HG03432 (cell line): ENCODE measurements around the gene CRACR2A.

Source experiments
- ATAC-seq: cut with Tn5 transposase; IDR thresholded peaks from one replicate; pipeline ENCODE4 v1.9.1; 2021; ENCODE audit warnings: mild to moderate bottlenecking, moderate library complexity; ENCODE audit not compliant: unreplicated experiment

The CRACR2A gene

GRCh38 chr12:3658327-3659163 is 94.4 kb downstream of the CRACR2A start:
- ATAC-seq = no peak

- ATAC-seq = no peak
These were observed 95.8 kb downstream of the CRACR2A start for GRCh38 chr12:3656946-3657622.

DNA sequence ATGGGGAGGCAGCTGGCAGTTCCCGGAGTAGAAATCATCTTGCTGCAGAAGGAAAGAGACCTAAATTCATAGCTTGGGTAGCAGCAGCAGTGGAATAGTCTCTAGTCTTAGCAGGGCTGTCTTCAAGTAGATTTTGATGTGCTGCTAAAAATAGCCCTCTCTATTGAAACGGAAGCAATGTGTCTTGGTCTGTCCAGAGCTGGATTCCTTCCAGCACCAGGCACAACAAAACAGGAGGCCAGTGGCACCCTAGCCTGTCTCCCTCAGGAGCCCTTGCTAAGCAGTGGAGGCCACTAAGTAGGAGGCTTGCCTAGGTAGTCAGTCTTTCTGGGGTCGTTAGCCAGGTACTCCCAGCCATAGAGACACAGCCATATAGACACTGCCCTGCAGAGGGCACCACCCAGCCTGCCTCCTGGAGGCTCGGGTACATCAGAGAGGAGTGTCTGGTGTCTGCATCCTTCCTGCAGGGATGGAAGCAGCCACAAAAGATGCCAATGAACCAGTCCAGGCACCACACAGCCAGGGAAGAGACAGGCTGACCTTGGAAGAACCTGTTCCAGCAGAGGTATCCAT is 97.5 kb downstream of the CRACR2A start:
- ATAC-seq = no peak

DNA sequence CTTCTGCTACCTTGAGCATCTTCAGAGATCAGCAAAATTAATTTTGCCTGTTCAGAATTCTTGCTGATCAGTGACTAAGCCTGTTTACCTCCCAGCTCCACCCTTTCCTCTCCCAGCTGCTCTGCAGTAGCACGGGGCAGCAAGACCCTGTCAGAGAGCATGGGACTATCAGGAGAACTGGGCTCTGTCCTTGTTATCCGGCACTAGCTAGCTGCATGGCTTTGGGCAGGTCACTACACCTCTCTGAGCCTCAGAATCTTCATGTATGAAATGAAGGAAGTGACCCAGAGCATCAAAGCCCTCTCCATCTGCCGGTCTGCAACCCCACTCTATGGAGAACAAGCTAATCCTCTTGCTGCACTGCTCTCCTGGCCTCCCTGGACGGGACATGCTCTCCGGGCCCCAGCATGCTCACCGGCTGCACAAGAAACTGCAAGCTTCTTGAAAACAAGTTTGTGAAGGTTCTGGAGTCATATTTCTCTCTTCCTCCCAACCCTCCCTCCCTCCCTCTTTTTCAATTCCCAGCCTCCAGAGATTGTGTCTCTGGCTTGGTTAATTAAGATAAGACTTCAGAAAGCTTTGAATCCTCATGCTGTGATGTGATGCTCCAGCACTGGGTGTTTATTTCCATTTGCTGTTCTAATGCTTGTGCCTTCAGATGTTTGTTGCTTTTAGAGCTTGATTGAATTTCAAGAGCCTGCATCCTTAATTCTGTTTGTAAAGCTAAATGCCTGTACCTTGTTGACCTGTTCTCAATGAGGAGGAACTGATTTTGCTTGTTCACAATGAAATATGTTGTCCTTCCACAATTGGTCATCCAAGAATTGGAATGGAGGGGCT is 101.1 kb downstream of the CRACR2A start:
- ATAC-seq = no peak

GRCh38 chr12:3647504-3647903 is 105.4 kb downstream of the CRACR2A start:
- no peak for ATAC-seq

GRCh38 chr12:3646561-3647241 is 106.2 kb downstream of the CRACR2A start:
- no peak for ATAC-seq

DNA sequence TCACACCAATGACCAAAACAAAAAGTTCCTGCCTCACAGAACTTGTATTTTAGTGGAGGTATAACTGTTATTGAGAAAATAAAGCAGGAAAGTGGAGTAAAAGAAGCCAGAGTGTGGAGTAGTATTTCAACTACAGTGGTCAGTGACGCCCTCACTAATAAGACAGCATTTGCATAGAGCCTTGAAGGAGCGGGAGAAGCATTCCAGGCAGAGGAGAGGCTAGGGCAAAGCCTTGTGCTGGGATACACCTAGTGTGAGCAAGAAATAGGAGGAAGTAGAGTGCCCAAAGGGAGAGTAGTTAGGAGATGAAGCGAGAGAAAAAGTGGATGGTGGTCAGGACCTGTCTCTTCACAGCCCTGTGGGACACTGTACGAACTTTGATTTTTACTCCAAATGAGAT is 107.8 kb downstream of the CRACR2A start:
- no peak for ATAC-seq

DNA sequence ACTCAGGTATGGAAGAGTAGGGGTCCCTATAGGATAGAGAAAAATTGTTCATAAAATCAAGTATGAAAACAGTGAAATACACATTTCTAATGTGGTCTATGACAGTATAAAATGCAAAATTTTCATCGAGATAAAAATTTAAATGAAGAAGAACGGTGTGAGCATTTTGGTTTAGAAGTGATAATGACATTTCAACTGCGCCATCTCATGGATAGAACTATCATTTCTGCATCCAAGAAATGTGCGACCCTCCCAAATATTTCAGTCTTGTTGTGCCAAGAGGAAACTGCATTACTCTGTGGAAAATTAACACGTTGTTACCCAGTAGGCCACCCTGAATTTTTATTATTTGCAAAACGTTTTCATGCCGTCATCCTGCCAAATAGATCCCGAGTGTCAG is 108.8 kb downstream of the CRACR2A start:
- no peak for ATAC-seq

DNA sequence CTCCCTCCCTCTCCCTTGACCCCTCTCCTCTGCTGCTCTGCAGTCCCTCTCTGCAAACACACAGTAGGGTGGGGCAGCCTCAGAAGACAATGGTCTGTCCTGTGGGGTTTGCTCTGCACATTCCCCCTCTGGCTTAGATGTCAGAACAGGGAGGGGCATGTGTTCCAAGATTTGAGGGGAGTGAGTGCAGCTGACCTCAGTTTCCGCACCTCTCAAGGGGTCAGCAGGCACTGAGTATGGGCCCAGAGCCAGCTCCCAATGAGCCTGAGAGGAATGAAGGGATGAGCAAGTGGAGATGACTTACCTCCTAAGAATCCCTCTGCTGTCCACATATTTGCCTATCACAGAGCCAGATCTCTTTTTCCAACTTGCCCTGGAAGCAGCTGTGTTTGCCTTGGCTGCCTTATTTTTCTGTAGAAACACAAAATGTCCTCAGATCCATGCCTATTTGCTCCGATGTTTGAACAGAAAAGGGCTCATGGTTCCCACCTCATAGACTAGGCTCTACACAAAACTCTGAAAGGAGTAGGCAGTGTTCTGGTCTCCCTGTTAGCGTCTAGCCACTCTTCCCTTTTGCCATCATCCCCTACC is 111.4 kb downstream of the CRACR2A start:
- ATAC-seq = no peak

DNA sequence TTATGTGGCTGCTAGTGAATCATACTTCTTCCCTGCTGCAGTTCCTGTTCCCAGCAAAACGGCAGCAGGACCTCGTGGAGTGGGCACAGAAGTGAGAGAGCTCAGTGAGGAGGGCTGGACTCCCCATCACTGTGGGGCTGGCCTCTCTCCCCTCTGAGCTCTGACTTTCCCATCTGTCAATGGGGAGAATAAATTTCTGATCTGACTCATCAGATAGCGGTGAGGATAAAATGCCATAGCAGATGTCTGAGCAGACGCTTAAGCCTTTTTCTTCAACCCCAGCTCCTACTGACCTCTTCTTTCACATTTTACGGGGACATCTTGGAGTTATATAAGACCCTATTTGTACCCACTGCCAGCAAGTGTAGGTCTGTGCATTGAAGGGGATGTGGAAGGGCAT is 116.6 kb downstream of the CRACR2A start:
- ATAC-seq = no peak

DNA sequence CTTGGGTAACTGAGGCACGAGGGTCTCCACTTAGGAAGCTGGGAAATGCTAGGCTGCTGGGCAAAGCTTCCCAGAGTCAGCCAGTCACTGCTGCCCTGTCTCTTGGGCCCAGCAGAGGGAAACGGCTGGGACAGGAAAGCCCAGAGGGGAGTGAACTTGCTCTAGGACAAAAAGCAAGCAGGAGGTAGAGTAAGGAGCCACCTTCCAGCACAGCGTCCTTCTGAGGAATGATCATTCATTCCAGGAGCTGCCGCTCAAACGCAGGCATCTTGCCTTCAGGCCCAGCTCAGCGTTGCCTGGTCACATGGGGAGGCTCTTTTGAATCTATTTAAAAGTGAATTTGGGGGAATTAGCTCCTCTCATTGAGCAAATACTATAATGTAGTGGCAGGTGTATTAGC is 118.6 kb downstream of the CRACR2A start:
- ATAC-seq = no peak

- no peak for ATAC-seq
These were observed 119.5 kb downstream of the CRACR2A start for GRCh38 chr12:3633396-3633795.

GRCh38 chr12:3632754-3633153 is 120.2 kb downstream of the CRACR2A start:
- ATAC-seq = no peak

DNA sequence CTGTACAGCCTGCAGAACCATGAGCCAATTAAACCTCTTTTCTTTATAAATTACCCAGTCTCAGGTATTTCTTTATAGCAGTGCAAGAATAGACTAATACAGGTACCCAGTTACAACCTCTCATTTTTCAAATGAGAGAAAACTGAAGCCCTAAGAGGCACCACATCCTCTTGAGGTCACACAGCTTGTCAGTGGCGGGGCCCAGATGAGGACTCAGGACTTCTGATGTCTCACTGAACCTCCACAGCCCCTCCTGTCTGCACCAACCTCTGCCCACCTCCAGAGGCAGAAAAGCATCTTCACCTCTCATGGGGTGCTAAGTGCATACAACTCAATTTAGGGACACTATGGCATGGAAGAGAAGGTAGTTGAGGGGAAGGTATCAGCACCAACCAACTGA is 120.7 kb downstream of the CRACR2A start:
- ATAC-seq = no peak

- no peak for ATAC-seq
These were observed 121.2 kb downstream of the CRACR2A start for GRCh38 chr12:3631759-3632158.

DNA sequence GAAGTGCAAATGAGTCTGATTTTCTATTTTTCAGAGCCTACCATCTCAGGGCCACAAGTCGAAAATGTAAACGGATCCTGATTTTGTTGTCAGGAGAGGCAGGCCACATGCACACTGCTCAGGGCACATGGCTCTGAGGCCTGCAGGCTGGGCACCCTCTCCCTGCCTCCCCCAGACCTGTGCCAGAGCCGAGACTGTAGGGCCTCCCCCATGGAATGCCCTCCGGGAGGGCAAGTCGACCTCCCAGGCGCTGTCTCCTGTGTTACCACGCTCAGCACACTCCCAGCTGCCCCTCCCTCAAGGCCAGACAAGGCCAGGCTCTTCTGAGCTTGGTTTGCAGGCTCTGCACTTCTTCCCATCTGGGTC is 121.7 kb downstream of the CRACR2A start:
- ATAC-seq = no peak

- no peak for ATAC-seq
These were observed 122.2 kb downstream of the CRACR2A start for GRCh38 chr12:3630621-3631271.

- no peak for ATAC-seq
These were observed 122.8 kb downstream of the CRACR2A start for GRCh38 chr12:3630111-3630510.

DNA sequence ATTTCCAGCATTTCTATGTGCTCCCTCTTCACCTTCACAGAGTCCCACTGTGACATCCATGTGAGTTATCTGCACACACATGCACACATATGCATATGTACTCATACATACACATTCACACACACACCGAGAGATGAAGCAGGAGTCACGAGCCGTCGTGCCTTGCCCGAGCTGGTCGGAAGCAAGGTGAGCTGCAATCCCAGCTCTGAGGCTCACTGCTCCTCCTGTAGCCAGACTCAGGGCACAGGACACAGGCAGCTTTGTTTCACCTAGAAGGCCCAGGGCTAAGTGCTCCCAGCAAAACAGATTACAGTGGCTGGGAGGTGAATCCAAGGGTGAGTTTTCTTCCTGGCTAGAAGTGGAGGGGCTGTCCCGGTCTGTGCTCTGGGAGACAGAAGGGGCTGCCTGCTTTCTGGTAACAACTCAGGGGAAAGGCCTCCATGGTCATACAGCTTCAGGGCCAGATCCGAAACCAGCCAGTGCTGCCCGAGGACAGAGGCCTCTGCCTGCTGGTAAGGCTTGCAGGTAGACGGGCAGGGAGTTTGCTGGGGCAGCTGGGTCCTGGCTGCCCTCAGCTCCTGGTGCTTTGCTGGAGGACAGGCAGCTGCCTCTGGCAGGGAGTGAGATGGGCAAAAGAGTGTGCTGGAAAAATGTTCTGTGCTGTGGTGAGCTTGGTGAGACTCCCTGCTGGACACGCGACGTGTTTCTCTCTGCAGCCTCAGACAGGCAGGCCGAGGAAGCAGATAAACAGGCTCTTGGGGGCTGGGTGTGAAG is 123.7 kb downstream of the CRACR2A start:
- ATAC-seq = no peak
